ENCODE results near the gene BRINP3.

DNA sequence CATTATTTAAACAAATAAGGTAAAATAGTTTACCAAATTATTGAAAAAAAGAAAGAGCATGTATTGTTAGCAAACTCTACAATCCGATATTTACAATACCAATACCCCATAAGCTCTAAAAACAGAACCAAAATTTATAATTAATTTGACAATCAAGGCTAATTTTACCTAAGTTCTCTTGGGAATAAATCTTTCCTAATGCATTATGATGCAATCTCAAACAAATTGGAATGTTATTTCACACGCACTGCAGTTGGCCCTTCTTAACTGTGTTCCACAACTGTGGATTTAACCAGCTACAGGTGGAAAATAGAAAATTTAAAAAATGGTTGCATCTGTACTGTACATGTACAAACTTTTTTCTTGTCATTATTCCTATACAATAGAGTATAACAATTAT, 300.1 kb downstream of the BRINP3 start:
- TF ChIP-seq EZH2phosphoT487 (conservative IDR thresholded peaks at IDR 0.05; ENCODE audit: low read length): no peak
- TF ChIP-seq, protein P1, sequence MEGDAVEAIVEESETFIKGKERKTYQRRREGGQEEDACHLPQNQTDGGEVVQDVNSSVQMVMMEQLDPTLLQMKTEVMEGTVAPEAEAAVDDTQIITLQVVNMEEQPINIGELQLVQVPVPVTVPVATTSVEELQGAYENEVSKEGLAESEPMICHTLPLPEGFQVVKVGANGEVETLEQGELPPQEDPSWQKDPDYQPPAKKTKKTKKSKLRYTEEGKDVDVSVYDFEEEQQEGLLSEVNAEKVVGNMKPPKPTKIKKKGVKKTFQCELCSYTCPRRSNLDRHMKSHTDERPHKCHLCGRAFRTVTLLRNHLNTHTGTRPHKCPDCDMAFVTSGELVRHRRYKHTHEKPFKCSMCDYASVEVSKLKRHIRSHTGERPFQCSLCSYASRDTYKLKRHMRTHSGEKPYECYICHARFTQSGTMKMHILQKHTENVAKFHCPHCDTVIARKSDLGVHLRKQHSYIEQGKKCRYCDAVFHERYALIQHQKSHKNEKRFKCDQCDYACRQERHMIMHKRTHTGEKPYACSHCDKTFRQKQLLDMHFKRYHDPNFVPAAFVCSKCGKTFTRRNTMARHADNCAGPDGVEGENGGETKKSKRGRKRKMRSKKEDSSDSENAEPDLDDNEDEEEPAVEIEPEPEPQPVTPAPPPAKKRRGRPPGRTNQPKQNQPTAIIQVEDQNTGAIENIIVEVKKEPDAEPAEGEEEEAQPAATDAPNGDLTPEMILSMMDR (IDR thresholded peaks at IDR 0.05; ENCODE audit: insufficient read depth, low read length, poor library complexity, severe bottlenecking): no peak

Measured in SU-DHL-6 (cell line).